Gastrocnemius medialis (tissue), 4 donors: ENCODE measurements around the gene G6PC1.

Experiments used
- CTCF ChIP-seq, 5 experiments: fragments of 450-650 bp in 3 of 5; fragments of 200-600 bp in 2 of 5; sonication (generic) in 2 of 5; IDR thresholded peaks in 4 of 5; conservative IDR thresholded peaks in 1 of 5; 1 replicate in 4 of 5; 2 replicates in 1 of 5; pipeline ENCODE4 v1.5.1; 2016 to 2019; ENCODE audit warnings: antibody characterized with exemption in 5 of 5, mild to moderate bottlenecking in 3 of 5, moderate library complexity in 3 of 5
- POLR2A ChIP-seq, 2 donors: fragments of 450-650 bp; IDR thresholded peaks; one replicate each; pipeline ENCODE4 v1.6.1; 2017; ENCODE audit warnings: antibody characterized with exemption in 2 of 2, mild to moderate bottlenecking in 2 of 2, moderate library complexity in 2 of 2

- no peak for TF ChIP-seq CTCF (IDR thresholded peaks at IDR 0.05 in 4 of 5, conservative IDR thresholded peaks at IDR 0.05 in 1 of 5)
- TF ChIP-seq POLR2A (IDR thresholded peaks at IDR 0.05): no peak
These were observed 22.3 kb upstream of the G6PC1 start for GRCh38 chr17:42878123-42878880.
